MV-4-11 (cell line): ENCODE results near the gene IFNL2.
"Not testable (repeated sequence)": the region's sequence is repeated elsewhere in the genome, so short reads cannot be mapped to it uniquely, and the experiment has no call there.

Source experiments
- DNase-seq: peaks from one replicate; lab custom pipeline; 2025; lab: John Stamatoyannopoulos, UW

The IFNL2 gene

GRCh38 chr19:39297931-39298634, 29.9 kb downstream of the IFNL2 start:
- peak; percentile 25 for DNase-seq

GRCh38 chr19:39299404-39299803, 31.2 kb downstream of the IFNL2 start:
- DNase-seq, result no peak

GRCh38 chr19:39299832-39300231, 31.6 kb downstream of the IFNL2 start:
- DNase-seq, result no peak

- DNase-seq, result no peak
Observed at GRCh38 chr19:39301021-39301420, 32.8 kb downstream of the IFNL2 start.

- DNase-seq, result peak; percentile 61
Observed at GRCh38 chr19:39301562-39301961, 33.4 kb downstream of the IFNL2 start.

- no peak for DNase-seq
Observed at GRCh38 chr19:39303373-39304184, 35.4 kb downstream of the IFNL2 start.

GRCh38 chr19:39304185-39304513, 36.0 kb downstream of the IFNL2 start:
- no peak for DNase-seq

GRCh38 chr19:39304701-39305571, 36.7 kb downstream of the IFNL2 start:
- no peak for DNase-seq

GRCh38 chr19:39306075-39306474, 37.9 kb downstream of the IFNL2 start:
- DNase-seq, result no peak

GRCh38 chr19:39307046-39307821, 39.0 kb downstream of the IFNL2 start:
- no peak for DNase-seq

- DNase-seq, result no peak
Observed at GRCh38 chr19:39307822-39308530, 39.8 kb downstream of the IFNL2 start.

GRCh38 chr19:39308531-39309304, 40.5 kb downstream of the IFNL2 start:
- no peak for DNase-seq

- DNase-seq, result not testable (repeated sequence)
Observed at GRCh38 chr19:39309305-39309670, 41.1 kb downstream of the IFNL2 start.

GRCh38 chr19:39310558-39311311, 42.5 kb downstream of the IFNL2 start:
- no peak for DNase-seq

- no peak for DNase-seq
Observed at GRCh38 chr19:39314016-39314728, 46.0 kb downstream of the IFNL2 start.

GRCh38 chr19:39315933-39316332, 47.7 kb downstream of the IFNL2 start:
- no peak for DNase-seq

GRCh38 chr19:39316627-39317321, 48.6 kb downstream of the IFNL2 start:
- DNase-seq, result no peak

- no peak for DNase-seq
Observed at GRCh38 chr19:39317476-39317875, 49.3 kb downstream of the IFNL2 start.
